B cell (primary cell): Measurements from ENCODE around the gene PLRG1. TPM values are rescaled to one million over a fixed set of nuclear protein-coding genes. Genes with fewer than 3 reads are reported as not detected.

ENCODE experiments used
- ATAC-seq: fragments of 200-7000 bp; cut with Tn5 transposase; one replicate; pipeline ENCODE4 v1.10.0; 2021; ENCODE audit warnings: low read depth, mild to moderate bottlenecking, moderate number of reproducible peaks, moderate library complexity
- CTCF ChIA-PET: fragments of 350-600 bp; sonication (Branson Sonifier 250); formaldehyde crosslinking; loops from one replicate; lab custom pipeline; 2021; ENCODE audit warnings: antibody characterized with exemption, inconsistent platforms; lab: Charles Lee
- POLR2A ChIA-PET: fragments of 350-600 bp; sonication (Branson Sonifier 250); formaldehyde crosslinking; loops from one replicate; lab custom pipeline; 2021; ENCODE audit warnings: antibody characterized with exemption; lab: Charles Lee
- DNase-seq: peaks from one replicate; pipeline ENCODE4 v3.0.0; 2013
- H2AFZ ChIP-seq: 2 replicates; pipeline ENCODE4 v1.6.1; 2012; ENCODE audit warnings: mild to moderate bottlenecking, low read depth, low read length; ENCODE audit not compliant: insufficient read depth, poor library complexity, severe bottlenecking
- H3K27ac ChIP-seq, 2 donors: 1 replicate in 1 of 2; 2 replicates in 1 of 2; pipeline ENCODE4 v1.5.1; 2012 to 2013; ENCODE audit warnings: low read length in 2 of 2, mild to moderate bottlenecking in 2 of 2, moderate library complexity in 1 of 2
- H3K27me3 ChIP-seq, 4 experiments: fragments of 200-600 bp in 1 of 4; sonication (generic) in 1 of 4; replicated peaks in 1 of 4; 1 replicate in 2 of 4; 2 replicates in 2 of 4; pipeline versions ENCODE4 v1.6.1 to v1.7.0; 2013 to 2016; ENCODE audit warnings: low read length in 3 of 4, mild to moderate bottlenecking in 2 of 4, mixed read lengths in 1 of 4, moderate library complexity in 1 of 4; ENCODE audit not compliant: insufficient read depth in 4 of 4, control insufficient read depth in 3 of 4; ENCODE audit errors: control extremely low read depth in 1 of 4
- H3K36me3 ChIP-seq, 2 experiments: replicated peaks in 1 of 2; 1 replicate in 1 of 2; 2 replicates in 1 of 2; pipeline versions ENCODE4 v1.6.1 to v1.7.1; 2013; ENCODE audit warnings: low read length in 1 of 2; ENCODE audit not compliant: insufficient read depth in 2 of 2, control insufficient read depth in 1 of 2; ENCODE audit errors: control extremely low read depth in 1 of 2, extremely low read depth in 1 of 2
- H3K4me1 ChIP-seq, 2 donors: fragments of 200-600 bp in 1 of 2; sonication (generic) in 1 of 2; 1 replicate in 1 of 2; 2 replicates in 1 of 2; pipeline versions ENCODE4 v1.5.1 to v1.6.1; 2013 to 2017; ENCODE audit warnings: low read length in 2 of 2; ENCODE audit not compliant: control insufficient read depth in 2 of 2, insufficient read depth in 2 of 2
- H3K4me2 ChIP-seq: replicated peaks from 2 replicates; pipeline ENCODE3; 2012; ENCODE audit warnings: mild to moderate bottlenecking, low read depth, low read length; ENCODE audit not compliant: poor library complexity, severe bottlenecking
- H3K4me3 ChIP-seq, 5 experiments: fragments of 200-600 bp in 1 of 5; sonication (generic) in 1 of 5; 1 replicate in 3 of 5; 2 replicates in 2 of 5; pipeline versions ENCODE4 v1.5.1 to v1.7.0; 2011 to 2016; ENCODE audit warnings: low read length in 4 of 5, mild to moderate bottlenecking in 4 of 5, low read depth in 2 of 5, control low read depth in 1 of 5, moderate library complexity in 1 of 5; ENCODE audit not compliant: insufficient read depth in 1 of 5; ENCODE audit errors: control extremely low read depth in 1 of 5, extremely low read depth in 1 of 5
- H3K79me2 ChIP-seq: fragments of 200-600 bp; sonication (generic); one replicate; pipeline ENCODE4 v1.6.0; 2016; ENCODE audit warnings: low read length; ENCODE audit not compliant: control insufficient read depth, insufficient read depth
- H3K9ac ChIP-seq: fragments of 200-600 bp; sonication (generic); 2 replicates; pipeline ENCODE4 v1.6.1; 2017; ENCODE audit warnings: mild to moderate bottlenecking, low read length, moderate library complexity
- H3K9me3 ChIP-seq, 3 donors: one replicate each; pipeline versions ENCODE4 v1.6.1 to v1.7.1; 2013; ENCODE audit warnings: low read length in 2 of 3; ENCODE audit not compliant: control insufficient read depth in 2 of 3, insufficient read depth in 1 of 3; ENCODE audit errors: control extremely low read depth in 1 of 3
- H4K20me1 ChIP-seq: 2 replicates; pipeline ENCODE4 v1.6.0; 2012; ENCODE audit warnings: mild to moderate bottlenecking, low read length; ENCODE audit not compliant: insufficient read depth, control insufficient read depth, poor library complexity, severe bottlenecking
- H3K27ac Mint-ChIP-seq: one replicate; pipeline ENCODE4 v1.8.0; 2021; ENCODE audit warnings: mixed read lengths
- H3K27me3 Mint-ChIP-seq: one replicate; pipeline ENCODE4 v1.8.0; 2021; ENCODE audit warnings: mixed read lengths
- H3K4me1 Mint-ChIP-seq: one replicate; pipeline ENCODE4 v1.8.0; 2021; ENCODE audit warnings: mixed read lengths
- H3K4me3 Mint-ChIP-seq: one replicate; pipeline ENCODE4 v1.8.0; 2021; ENCODE audit warnings: mixed read lengths
- H3K9me3 Mint-ChIP-seq: one replicate; pipeline ENCODE4 v1.8.0; 2022; ENCODE audit warnings: mixed read lengths; ENCODE audit not compliant: insufficient read depth
- EZH2 ChIP-seq: IDR thresholded peaks from 2 replicates; pipeline ENCODE4 v1.6.1; 2012; ENCODE audit warnings: borderline replicate concordance, low read depth, mild to moderate bottlenecking, moderate library complexity, low read length; ENCODE audit not compliant: insufficient read depth, poor library complexity, severe bottlenecking
- WGBS: methylation state at CpG from one replicate; pipeline ENCODE4 v1.1.5; 2013; ENCODE audit warnings: missing lambda C conversion rate; ENCODE audit not compliant: insufficient coverage; 5-methylcytosine and 5-hydroxymethylcytosine counted together
- intact Hi-C: fragments of 100-400 bp; cut with micrococcal nuclease; formaldehyde crosslinking; loops from one replicate; pipeline ENCODE4 v1.10.0; 2022
- polyA plus RNA-seq: library from polyadenylated mRNA; depleted of rRNA; stranded (reverse); fragments of >200 nt; gene quantifications from 2 replicates; pipeline ENCODE4 v1.2.3, GENCODE V29; 2012
- total RNA-seq, 2 donors: library from RNA; stranded (reverse); fragments of 120-200 nt in 1 of 2; gene quantifications; 1 replicate in 1 of 2; 2 replicates in 1 of 2; pipeline versions ENCODE4 v1.2.3 to v1.2.4, GENCODE V29; 2013 to 2022
- TF ChIP-seq, protein P1 (sequence below): fragments of 200-600 bp; IDR thresholded peaks from one replicate; pipeline ENCODE4 v1.8.0; 2022; ENCODE audit warnings: antibody characterized with exemption, mild to moderate bottlenecking

Gene PLRG1
- total and polyA plus RNA-seq, 2 donors (not counting 1 experiment from before 2014, with no cell fraction given): 41.8 to 79.0 TPM

- Histone ChIP-seq H4K20me1 (no peaks in the 10 kb centered on the region), H3K36me3 (no peaks in the 10 kb centered on the region), H3K27me3 (peaks cover 0 to 2% (median 0%) of the 10 kb centered on the region in 4 experiments), H3K9ac (no peak overlapping the region), H3K4me2 (no peak overlapping the region), H3K4me1 (no peaks in the 10 kb centered on the region), H3K9me3 (no peaks in the 10 kb centered on the region), H3K27ac (no peak overlapping the region), H2AFZ (no peak overlapping the region), H3K79me2 (no peaks in the 10 kb centered on the region), H3K4me3 (no peak overlapping the region)
- ChIA-PET POLR2A (no interaction called here), CTCF (interaction anchor here (0.6 to 15.7 kb wide), 8 partner anchors 9 to 1389 kb away, joined by 3 to 357 read pairs (median 4); partner anchors contain the start of gene PLRG1)
- H3K27me3 Mint-ChIP-seq: peaks cover 3% of the 10 kb centered on the region
- no peaks in the 10 kb centered on the region for H3K9me3 Mint-ChIP-seq
- H3K4me1 Mint-ChIP-seq: no peaks in the 10 kb centered on the region
- no CpG with 5 or more reads among the region's 1 CpG for WGBS
- ATAC-seq: no peak
- no peak for DNase-seq
- TF ChIP-seq EZH2: no peak
- TF ChIP-seq, protein P1, sequence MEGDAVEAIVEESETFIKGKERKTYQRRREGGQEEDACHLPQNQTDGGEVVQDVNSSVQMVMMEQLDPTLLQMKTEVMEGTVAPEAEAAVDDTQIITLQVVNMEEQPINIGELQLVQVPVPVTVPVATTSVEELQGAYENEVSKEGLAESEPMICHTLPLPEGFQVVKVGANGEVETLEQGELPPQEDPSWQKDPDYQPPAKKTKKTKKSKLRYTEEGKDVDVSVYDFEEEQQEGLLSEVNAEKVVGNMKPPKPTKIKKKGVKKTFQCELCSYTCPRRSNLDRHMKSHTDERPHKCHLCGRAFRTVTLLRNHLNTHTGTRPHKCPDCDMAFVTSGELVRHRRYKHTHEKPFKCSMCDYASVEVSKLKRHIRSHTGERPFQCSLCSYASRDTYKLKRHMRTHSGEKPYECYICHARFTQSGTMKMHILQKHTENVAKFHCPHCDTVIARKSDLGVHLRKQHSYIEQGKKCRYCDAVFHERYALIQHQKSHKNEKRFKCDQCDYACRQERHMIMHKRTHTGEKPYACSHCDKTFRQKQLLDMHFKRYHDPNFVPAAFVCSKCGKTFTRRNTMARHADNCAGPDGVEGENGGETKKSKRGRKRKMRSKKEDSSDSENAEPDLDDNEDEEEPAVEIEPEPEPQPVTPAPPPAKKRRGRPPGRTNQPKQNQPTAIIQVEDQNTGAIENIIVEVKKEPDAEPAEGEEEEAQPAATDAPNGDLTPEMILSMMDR: no peak
- no peak overlapping the region for H3K27ac Mint-ChIP-seq
- no peak overlapping the region for H3K4me3 Mint-ChIP-seq
- intact Hi-C loops: loop anchor here (1.0 kb wide), 1 partner anchor 59 kb away; no protein-coding TSS in a partner anchor
Observed at GRCh38 chr4:154559141-154559493, 8.9 kb upstream of the PLRG1 start.

DNA sequence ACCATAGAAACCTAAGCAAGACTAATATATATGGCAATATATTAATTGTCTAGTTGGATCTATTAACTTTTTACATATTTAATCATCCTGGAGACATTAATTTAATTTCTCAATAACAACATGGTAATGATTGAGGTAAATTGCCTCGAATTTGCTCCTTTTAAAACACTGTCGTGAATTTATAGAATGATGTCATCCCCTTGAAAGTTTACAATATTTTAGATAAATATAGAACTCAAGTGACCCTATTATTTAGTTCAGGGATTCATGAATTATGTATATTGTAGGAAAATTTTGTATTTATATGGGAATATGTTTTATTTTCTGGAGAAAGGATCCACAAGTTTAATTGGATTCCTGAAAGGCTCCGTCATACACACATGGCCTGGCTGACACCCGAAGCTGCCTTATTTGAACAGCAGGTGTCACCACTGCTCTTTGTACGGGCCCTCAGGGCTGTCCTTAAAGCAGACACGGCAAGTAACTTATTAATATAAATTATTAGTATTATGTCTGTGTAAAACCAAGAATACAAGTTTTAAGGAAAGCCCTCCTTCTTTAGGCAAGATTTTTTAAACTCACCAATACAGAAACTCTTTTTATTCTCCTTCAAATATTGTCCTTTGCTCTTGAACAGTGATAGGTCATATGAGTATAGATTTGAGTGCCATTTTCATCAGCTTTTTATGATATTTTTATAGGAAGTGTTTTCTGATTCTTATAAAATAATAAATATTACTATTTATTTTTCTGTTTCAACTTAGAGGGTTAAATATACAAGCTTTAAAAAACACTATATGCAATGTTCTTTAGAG lies 1.9 kb upstream of the PLRG1 start:
- Histone ChIP-seq H3K9ac (no peak overlapping the region), H4K20me1 (no peaks in the 10 kb centered on the region), H3K79me2 (peaks cover 18% of the 10 kb centered on the region), H3K4me1 (peaks cover 18% of the 10 kb centered on the region in 2 donors), H3K27ac (no peak overlapping the region), H3K27me3 (no peaks in the 10 kb centered on the region), H3K9me3 (no peaks in the 10 kb centered on the region), H3K4me2 (no peak overlapping the region), H3K4me3 (no peak overlapping the region), H3K36me3 (peaks cover 3 to 8% of the 10 kb centered on the region in 2 experiments), H2AFZ (peak overlapping the region; percentile 20)
- peaks cover 21% of the 10 kb centered on the region for H3K4me1 Mint-ChIP-seq
- intact Hi-C loops: loop anchor here (1.0 kb wide), 3 partner anchors 66 to 819 kb away; no protein-coding TSS in a partner anchor
- peak; percentile 54 for ATAC-seq
- no peak overlapping the region for H3K4me3 Mint-ChIP-seq
- no peaks in the 10 kb centered on the region for H3K27me3 Mint-ChIP-seq
- ChIA-PET CTCF (interaction anchor here (1.0 to 15.7 kb wide), 9 partner anchors 7 to 1402 kb away, joined by 3 to 357 read pairs (median 4); partner anchors contain the start of gene CTSO), POLR2A (no interaction called here)
- 20% methylated on average over 1 of the region's 6 CpGs for WGBS
- no peaks in the 10 kb centered on the region for H3K9me3 Mint-ChIP-seq
- no peak for TF ChIP-seq EZH2
- TF ChIP-seq, protein P1: peak; percentile 94
- DNase-seq: peak; percentile 80
- H3K27ac Mint-ChIP-seq: no peak overlapping the region
